NCI-H146 (cell line): Measurements from ENCODE around the gene PLAC9.
A peak's percentile ranks its signal among the peaks of the same experiment; 100 is the strongest.
"Not testable (repeated sequence)": the region's sequence is repeated elsewhere in the genome, so short reads cannot be mapped to it uniquely, and the experiment has no call there.

ENCODE experiments used
- DNase-seq: peaks from one replicate; lab custom pipeline; 2025; lab: John Stamatoyannopoulos, UW

The PLAC9 gene

DNA sequence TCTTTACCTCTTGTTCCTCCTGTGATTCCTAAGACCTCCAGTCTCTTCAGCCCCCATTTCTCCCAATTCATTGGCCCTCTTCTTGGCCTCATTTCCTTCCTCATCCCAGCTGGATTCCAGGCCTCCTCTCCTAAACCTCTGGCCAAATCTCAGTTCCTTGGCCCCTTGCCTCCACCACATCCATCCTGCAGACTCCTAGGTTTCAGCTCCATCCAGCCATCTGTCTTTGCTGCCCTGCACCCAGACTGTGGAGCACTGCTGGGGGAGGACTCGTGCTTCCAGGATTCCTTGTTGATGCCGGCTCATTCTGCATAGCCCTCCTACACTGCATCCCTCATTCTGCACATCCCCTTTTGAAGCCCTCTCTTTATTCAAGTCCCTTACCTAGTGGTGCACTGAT lies 6.7 kb downstream of the PLAC9 start:
- DNase-seq = no peak

DNA sequence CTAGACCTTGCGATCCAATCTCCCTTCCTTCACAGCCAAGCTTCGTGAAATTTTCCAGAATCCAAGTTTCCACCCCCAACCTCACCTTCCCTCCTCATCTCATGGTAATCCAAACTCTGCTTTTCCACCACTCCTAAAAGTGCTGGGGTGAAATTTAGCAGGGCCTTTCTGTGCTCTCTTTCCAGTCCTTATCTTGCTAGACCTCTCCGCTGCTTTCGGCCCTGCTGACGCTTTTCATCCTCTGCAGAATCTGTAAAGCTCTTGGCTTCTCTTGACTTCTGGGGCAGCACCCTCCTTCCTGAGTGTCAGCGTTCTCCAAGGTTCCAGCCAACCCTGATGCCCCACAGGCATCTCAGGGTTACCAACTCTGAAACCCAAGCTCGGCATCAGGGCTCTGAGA lies 7.7 kb downstream of the PLAC9 start:
- DNase-seq = no peak

DNA sequence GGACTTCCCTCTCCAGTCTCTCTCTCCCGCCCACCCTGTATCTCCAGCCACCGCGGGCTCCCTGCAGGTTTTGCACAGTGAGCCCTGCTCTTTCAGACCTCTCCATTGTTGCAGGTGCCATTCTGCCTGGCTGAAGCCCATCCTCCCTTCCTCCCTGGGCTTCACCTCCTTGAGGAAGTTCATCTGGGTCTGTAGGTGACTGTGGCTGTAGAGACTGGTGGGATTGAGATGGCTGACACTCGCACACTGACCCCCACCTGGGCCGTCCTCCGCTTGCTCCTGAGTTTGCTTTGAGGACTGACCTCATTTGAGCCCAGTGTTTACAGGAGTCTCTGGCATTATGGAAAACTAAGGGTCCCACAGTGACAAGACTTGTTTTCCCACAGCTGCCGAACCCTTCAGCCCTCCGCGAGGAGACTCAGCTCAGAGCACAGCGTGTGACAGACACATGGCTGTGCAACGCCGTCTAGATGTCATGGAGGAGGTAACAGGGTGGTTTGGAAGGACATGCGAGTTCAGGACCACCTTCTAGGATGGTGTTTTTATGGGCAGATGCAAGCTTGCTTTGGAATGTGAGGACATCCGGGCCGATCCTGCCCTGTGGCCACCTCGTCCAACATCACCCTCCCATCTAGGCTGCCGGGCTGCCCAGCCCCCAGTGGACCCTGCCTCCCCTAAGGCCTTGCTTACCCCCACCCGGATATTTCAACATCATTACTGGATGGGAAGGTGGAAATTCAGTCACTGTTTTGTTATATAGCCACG lies 9.3 kb downstream of the PLAC9 start:
- peak; percentile 43 for DNase-seq

DNA sequence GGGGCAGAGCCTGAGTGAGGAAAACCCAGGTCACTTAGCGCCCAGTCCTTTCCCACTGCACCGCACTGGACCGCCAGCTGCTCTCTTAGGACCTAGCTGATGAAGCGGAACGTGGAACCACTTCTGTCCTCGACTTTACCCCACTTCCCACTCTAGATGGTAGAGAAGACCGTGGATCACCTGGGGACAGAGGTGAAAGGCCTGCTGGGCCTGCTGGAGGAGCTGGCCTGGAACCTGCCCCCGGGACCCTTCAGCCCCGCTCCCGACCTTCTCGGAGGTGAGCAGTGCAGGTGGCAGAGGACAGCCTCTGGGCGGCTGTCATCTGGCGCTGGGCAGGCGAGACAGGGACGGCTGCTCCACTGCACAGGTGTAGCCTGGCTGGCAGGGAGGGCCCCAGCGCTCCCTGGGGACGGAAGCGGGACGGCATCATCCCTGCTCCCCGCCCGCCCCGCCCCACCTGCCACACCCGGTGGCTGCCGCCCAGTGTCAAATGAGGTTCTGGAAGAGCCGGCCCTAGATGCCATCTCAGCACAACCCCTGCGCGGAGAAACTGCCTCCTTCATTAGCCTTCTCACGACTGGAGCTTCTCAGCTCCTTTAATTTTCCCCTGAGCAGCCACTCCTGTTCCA lies 11.7 kb downstream of the PLAC9 start:
- peak; percentile 77 for DNase-seq

DNA sequence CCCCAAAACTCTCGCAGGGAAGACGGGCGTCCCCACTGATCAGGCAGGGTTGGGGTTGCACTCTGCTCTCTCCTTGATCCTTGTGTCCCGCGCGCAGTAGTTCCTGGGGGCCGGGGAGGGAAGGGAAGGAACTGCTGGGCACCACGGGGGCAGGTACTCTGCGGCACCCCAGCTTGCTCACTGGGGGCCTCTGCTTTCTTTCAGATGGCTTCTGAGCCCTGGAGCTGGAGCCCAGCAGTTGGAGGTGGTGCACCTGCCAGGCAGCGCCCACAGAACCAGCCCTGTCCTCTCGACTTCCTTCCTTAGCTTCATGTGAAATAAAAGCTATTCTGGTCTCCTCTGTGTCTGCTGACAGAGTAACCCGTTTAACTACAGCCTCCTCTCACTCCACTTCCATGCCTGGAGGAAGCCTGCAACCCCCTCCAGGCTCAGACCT lies 12.2 kb downstream of the PLAC9 start:
- DNase-seq = peak; percentile 28

DNA sequence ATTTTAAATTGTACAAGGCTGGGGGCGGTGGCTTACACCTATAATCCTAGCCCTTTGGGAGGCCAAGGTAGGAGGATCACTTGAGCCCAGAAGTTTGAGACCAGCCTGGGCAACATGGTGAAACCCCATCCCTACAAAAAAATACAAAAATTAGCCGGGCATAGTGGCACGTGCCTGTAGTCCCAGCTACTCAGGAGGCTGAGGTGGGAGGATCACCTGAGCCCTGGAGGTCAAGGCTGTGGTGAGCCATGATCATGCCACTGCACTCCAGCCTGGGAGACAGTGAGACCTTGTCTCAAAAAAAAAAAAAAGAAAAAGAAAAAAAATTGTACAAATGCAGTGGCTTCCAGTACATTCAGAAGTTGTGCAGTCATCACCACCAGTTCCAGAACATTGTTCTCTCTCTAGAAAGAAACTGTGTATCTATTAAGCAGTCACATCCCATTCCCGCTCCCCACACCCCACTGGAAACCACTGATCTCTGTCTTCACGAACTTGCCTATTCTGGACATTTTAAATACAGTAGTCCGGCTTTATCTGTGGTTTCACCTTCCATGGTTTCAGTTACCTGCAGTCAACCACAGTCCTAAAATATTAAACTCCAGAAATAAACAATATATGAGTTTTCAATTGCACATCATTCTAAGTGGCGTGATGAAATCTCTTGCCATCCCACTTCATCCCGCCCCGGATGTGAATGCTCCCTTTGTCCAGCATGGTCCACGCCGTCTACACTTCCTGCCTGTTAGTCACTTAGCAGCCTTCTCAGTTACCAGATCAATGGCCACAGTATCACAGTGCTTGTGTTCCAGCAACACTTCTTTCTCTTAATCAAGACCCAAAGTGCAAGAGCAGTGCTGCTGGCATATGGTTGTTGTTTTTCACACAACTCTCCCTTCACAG lies 13.1 kb downstream of the PLAC9 start:
- not testable (repeated sequence) for DNase-seq

DNA sequence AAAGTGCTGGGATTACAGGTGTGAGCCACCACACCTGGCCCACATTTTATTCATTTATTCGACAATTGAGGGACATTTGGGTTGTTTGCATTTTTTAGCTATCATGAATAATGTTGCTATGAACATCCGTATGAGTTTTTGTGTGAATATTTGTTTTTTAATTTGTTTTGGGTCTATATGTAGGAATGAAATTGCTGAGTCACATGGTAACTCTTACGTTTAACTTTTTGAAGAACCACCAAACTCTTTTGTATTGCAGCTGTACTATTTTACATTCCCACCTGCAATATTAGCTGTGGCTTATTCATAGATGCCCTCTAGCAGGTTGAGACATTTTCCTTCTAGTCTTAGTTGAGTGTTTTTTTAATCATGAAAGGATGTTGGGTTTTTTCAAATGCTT lies 14.4 kb downstream of the PLAC9 start:
- DNase-seq = no peak

DNA sequence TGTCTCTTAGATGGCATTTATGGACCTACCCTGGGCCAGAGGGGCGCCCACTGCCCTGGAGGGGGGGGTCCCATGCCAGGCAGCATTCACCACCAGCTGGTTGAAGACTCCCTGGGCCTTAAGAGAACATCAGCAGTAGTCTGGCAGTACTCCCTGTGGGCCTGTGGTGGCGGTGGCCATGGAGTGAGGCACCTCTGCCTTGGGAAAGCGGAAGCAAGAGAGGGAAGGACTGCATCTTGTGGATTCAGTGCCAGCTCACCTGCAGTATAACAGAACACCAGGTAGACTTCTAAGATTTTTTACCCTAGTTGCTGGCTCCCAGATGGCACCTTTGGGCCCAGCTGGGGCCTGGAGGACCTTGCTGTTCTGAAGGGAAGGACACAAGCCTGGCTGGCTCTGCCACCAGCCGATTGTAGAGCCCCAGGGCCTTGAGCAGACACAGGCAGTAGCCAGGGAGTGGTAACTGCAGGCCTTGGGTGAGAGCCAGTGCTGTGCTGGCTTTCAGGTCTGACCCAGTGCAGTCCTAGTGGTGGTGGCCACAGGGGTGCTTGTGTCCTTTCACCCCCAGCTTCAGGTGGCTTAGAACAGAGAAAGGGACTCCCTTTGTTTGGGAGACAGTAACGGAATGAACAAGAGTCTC lies 15.8 kb downstream of the PLAC9 start:
- DNase-seq = no peak

DNA sequence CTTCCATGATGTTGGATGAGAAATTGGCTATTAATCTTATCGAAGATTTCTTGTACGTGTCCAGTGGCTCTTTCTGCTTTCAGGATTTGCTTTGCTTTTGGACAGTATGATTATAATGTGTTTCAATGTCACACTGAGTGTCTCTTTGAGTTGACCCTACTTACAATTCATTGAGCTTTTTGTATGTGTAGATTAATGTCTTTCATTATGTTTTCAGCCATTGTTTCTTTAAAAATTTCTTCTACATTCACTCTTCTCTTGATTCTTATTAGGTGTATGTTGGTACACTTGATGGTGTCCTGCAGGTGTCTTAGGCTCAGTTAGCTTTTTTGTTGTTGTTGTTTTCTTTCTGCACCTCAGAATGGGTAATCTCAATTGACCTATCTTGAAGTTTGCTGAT lies 16.6 kb downstream of the PLAC9 start:
- no peak for DNase-seq

DNA sequence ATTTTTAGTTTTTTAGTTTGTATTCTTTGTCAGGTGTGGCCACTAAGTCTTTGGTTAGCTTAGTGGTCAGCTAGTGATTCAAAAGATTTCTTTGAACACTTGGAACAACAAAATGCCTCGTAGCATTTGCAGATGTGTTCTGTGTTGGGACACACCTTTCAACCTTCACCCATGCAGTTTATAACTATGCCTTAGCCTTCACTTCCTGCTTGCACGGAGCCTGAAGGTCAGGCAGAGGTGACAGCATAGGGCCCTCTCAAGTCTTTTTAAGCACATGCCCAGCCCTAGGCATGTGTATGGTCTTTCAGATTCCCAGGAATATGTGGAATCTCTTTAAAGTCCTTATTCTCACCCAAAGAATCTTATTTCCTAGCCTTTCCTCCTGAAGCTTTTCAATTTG lies 17.6 kb downstream of the PLAC9 start:
- DNase-seq = no peak

DNA sequence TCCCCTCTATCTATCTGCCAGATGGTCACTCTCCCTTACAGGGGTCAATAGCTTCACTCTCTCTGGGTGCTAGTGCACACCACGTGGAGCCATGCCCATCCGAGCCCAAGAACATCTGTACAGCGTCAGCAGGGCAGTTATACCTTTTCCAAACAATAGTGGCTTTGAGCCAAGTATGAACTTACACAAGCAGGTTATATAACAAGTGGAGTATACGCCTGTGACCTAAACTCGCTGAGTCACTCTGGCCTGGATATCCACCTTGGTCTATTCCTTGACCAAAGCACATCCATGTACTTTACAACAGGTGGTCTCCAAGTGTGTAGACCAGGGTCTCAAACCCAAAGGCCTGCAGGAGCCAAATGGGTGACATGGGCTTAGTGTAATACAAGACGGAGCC lies 20.3 kb downstream of the PLAC9 start:
- no peak for DNase-seq

DNA sequence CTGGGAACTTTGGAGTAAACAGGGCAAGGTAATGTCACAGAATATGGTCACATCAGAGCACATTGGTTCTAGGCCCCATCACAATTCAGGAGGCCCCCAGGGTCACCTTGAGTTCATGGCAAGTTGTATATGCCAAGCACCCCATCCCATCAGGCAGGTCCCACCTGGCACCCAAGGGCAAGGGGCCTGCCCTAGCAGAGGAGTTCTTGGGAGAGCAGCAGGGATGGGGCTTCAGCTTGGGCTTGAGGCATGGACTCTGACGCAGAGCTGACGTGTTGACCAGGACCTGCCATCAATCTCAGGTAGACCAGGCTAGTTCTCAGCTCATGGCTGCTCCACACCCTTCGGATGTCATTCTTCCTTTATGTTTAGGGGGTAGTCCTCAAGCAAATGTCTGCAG lies 20.9 kb downstream of the PLAC9 start:
- DNase-seq = no peak

DNA sequence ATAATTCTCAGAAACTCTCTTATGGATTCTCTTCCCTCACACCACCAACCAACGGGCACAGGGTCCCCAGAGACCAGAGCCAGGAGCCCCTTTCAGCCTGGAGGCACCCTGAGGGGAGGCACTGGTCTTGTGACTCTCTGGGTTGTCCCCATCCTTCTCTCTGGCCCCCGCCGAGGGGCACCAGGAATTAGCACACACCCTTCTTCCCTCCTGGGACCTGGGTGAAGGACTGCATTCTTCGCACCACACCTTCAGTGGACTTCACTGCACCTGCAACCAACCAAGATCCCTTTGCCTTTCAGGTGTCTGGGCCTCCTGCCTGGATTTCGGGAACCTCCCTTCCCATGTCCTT lies 22.1 kb downstream of the PLAC9 start:
- DNase-seq = no peak

DNA sequence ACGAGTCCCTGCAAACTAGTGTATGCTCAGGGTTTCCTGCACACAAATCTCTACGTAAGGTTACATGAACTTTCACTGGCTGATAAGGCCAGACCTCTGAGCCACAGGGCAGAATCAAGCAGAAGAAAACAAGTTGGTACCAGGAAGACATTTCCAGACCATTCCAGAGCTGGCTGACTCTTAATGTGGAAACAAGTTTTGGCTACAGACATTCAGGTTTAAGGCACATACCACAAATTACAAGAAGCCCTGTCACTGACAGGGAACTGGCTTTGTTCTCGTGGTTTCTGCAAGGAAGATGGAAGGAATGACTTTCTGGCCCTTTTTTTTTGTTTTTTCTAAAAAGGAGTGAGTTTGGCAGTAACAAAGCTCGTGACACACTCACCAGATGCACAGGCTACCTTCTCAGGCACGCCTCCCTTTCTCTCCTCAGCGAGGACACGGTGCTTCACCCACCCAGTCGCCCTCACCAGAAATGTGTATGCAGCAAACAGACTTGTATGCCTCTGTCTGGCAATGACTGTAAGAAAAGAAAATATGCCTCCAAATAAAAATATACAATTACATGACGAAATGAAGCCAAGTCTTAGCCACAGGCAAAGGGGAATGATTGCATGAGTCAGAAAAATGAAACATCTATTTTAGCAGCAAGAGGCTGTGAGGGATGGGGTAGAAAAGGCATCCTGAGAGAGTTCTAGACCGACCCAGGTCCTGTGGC lies 22.6 kb downstream of the PLAC9 start:
- no peak for DNase-seq

DNA sequence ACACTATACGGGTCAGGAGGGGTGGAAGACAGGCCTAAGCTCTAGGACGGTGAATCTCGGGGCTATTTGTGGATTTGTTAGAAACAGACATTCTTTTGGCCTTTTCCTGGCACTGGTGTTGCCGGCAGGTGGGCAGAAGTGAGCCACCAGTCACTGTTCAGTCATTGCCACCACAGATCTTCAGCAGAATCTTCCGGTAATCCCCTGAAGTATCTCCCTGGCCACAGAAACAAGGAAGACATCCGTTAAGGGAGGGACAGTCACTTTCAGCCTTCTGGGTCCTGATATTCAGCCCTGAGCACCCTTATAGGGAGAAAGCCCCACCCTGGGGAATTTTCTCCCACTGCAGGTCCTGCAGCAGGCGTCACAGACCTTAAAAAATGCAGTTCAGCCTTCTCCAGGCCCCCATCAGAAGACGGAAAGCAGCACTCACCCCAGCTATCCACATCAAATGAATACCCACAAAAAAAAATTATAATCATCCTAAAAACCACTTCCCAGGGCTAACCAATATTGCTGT lies 23.2 kb downstream of the PLAC9 start:
- DNase-seq = no peak

DNA sequence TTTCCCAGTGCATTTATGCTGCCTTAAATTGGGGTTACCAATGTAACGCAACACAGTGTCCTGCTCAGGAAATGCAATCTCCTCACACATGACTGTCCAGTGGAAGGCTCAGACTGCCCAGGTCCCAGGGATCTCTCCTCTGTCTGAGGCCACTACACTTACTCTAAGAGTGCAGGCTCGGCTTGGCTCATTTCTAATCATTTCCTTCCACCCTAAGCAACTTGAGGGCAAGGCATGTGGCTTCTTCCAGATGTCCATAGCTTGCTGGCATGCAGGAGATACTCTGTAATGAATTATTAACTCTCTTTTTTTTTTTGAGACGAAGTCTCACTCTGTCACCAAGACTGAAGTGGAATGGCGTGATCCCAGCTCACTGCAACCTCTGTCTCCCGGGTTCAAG lies 23.7 kb downstream of the PLAC9 start:
- DNase-seq = no peak

DNA sequence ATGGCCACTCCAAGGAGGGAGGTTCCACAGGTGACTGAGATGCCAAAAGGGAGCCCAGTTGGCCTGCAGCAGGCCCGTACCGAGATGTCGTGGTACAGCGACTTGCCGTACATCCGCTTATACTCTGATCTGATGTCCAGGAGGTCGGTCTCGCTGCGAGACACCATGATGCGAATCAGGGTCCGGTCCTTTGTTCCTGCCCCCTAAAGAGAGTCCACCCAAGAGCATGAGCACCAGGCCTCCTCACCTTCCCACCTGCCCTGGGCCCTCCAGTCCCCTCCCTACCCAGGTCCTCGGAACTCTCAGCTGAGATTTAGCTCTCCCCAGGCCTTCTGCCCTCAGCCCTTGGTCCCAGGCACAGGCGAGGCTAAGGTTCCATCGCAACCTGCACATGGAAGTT lies 25.0 kb downstream of the PLAC9 start:
- DNase-seq = no peak

DNA sequence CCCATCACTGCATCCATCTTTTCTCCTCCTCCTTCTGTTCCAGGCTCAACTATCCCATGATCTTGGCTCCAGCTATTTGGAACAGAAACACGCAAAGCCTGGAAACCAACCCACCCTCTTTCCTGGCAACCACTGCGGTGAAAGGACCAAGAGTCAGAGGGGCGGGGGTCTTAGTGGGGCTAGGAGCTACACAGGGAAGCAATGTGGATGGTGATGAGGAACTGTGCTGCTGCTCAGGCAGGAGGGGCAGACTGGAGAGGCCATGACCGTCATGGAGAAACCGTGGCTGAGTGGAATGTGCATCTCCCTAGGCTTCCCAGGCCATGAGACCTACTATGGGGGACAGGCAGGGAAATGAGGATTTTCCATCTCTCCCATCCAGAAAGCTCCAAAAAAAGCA lies 25.6 kb downstream of the PLAC9 start:
- DNase-seq = no peak

DNA sequence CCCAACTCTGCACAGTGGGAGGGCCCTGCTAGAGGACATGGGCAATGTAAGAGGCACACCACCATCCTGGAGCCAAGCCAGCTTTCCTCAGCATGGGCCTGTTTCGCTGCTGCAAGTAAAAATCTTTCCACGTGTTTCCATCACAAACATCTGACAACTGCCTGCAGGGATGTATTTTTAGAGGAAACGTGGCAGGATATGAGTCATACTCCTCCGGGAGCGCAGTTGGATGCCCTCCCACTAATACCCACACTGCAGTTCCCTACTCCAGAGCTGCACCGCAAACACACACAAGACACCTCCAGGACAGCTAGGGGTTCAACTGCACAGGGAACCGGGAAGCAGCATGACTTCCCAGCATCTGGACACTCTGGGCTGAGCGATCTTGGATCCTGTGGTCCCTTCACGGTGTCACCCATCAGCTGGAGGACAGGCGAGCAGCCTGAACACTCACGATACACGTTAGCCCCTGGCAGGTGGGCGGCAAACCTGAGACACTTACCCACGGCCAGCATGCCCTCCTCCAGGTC lies 26.1 kb downstream of the PLAC9 start:
- peak; percentile 29 for DNase-seq

DNA sequence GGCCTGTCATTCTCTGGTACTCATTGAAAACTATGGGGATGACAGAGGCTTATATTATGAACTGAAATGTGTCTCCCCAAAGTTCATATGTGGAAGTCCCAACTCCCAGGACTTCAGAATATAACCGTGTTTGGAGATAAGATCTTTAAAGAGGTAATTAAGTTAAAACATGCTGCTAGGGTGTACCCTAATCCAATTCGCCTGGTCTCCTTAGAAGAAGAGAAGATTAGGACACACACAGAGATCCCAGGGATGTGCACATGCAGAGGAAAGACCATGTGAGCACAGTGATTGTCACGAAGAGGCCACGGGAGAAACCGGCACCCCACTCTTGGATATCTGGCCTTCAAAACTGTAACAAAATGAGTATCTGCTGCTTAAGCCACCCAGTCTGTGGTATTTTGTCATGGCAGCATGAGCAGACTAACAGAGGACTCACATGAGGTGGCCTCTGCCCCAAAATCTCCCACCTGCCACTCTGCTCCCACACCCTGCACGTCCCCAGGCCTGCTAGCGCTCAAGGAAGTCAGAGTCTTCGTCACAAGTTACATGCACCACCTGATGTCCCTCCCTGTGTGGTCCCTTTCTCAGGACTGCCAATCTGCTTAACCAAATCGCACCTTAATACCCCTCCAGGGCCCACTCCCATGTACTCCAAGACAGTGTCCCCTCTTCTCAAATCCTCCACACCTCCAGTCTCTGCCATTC lies 26.8 kb downstream of the PLAC9 start:
- DNase-seq = no peak
